Ovary (tissue), 9 donors: ENCODE data around the gene AOAH. TPM values are rescaled to one million over a fixed set of nuclear protein-coding genes. Genes with fewer than 3 reads are reported as not detected.

Experiments
- DNase-seq, 5 donors: peaks; one replicate each; pipeline ENCODE4 v3.0.0-alpha.2; 2019 to 2020
- H3K27ac ChIP-seq, 2 donors: fragments of 200-600 bp; one replicate each; pipeline versions ENCODE4 v1.5.1 to v1.8.0; 2019 to 2022
- H3K27me3 ChIP-seq: fragments of 200-600 bp; one replicate; pipeline ENCODE4 v1.8.0; 2022
- H3K36me3 ChIP-seq: fragments of 200-600 bp; sonication (generic); one replicate; pipeline ENCODE4 v1.5.1; 2019
- H3K4me1 ChIP-seq: one replicate; pipeline ENCODE4 v1.8.1; 2013; ENCODE audit warnings: mild to moderate bottlenecking, moderate library complexity; ENCODE audit not compliant: insufficient read depth
- H3K4me3 ChIP-seq: fragments of 200-600 bp; sonication (generic); one replicate; pipeline ENCODE4 v1.5.1; 2017
- H3K9me3 ChIP-seq, 2 donors: fragments of 200-600 bp in 1 of 2; sonication (generic) in 1 of 2; one replicate each; pipeline versions ENCODE4 v1.5.1 to v1.8.1; 2013 to 2019; ENCODE audit warnings: mild to moderate bottlenecking in 1 of 2, moderate library complexity in 1 of 2
- CTCF ChIP-seq, 3 donors: fragments of 450-650 bp in 2 of 3; fragments of 200-600 bp in 1 of 3; IDR thresholded peaks; one replicate each; pipeline versions ENCODE4 v1.5.1 to v1.8.0; 2016 to 2022; ENCODE audit warnings: antibody characterized with exemption in 3 of 3, mild to moderate bottlenecking in 1 of 3
- EP300 ChIP-seq: sonication (generic); formaldehyde crosslinking; IDR thresholded peaks from one replicate; pipeline ENCODE4 v1.6.1; 2017; ENCODE audit warnings: antibody characterized with exemption
- POLR2A ChIP-seq: fragments of 450-650 bp; IDR thresholded peaks from one replicate; pipeline ENCODE4 v1.6.1; 2017; ENCODE audit warnings: antibody characterized with exemption, mild to moderate bottlenecking, moderate library complexity
- WGBS, 3 donors: extraction: QIAGEN DNeasy Blood & Tissue Kit in 1 of 3; methylation state at CpG; one replicate each; pipeline versions ENCODE4 v1.1.5 to v1.1.7; 2013 to 2017; 5-methylcytosine and 5-hydroxymethylcytosine counted together
- intact Hi-C, 4 donors: fragments of 100-400 bp; cut with DNase I; formaldehyde crosslinking; loops; one replicate each; pipeline versions ENCODE4 v1.11.0 to v1.15.1; 2022 to 2023
- polyA plus RNA-seq, 2 donors: library from polyadenylated mRNA; stranded (reverse); fragments of 200-250 nt in 1 of 2; fragments of 350-450 nt in 1 of 2; fragmentation: Illumina TruSeq in 1 of 2; extraction: RNeasy Lipid Tissue Mini Kit (QIAGEN cat#74804) in 1 of 2; gene quantifications; one replicate each; pipeline ENCODE4 v1.2.3, GENCODE V29; 2013 to 2014
- total RNA-seq, 7 donors: library from RNA; depleted of rRNA in 2 of 7; stranded (reverse); fragments of >200 nt in 2 of 7; fragmentation: NEBNext Ultra II Directional in 3 of 7; extraction: Animal tissue kit (Norgen Biotek cat#: 25700) in 3 of 7; gene quantifications; one replicate each; pipeline versions ENCODE4 v1.1.0 to v1.2.4, GENCODE V29; 2016 to 2023
- donor health status: DM: no; HTN: no; CAD: no; lungs with moderate emphysema.
- donor health status: DM: no; HTN: no; CAD: no.
- donor health status: Bipolar disorder and iron deficiency.
- donor health status: DM: yes; HTN: yes; CAD: no.
- donor health status: DM: no; HTN: no; CAD: no.
- donor health status: DM: yes; HTN: yes; CAD: no.

The AOAH gene
- total and polyA plus RNA-seq, 9 donors, result 0.83 to 14.0 (median 4.8) TPM

- no peak overlapping the region for H3K4me3 ChIP-seq
- no peak for DNase-seq
- no peaks in the 10 kb centered on the region for H3K36me3 ChIP-seq
- H3K4me1 ChIP-seq, result no peaks in the 10 kb centered on the region
- H3K27ac ChIP-seq, result no peak overlapping the region
- WGBS, 3 donors, result 86 to 93% (median 92%) methylated on average over 1 of the region's 1 CpG
- TF ChIP-seq POLR2A (no peak), CTCF (IDR thresholded peaks at IDR 0.05) (no peak)
- H3K9me3 ChIP-seq, result no peaks in the 10 kb centered on the region
- intact Hi-C loops, result no loop called here
- no peaks in the 10 kb centered on the region for H3K27me3 ChIP-seq
Measured at GRCh38 chr7:36758879-36759278, 34.6 kb upstream of the AOAH start.

- DNase-seq, result no peak
- no peak overlapping the region for H3K4me3 ChIP-seq
- intact Hi-C loops, result no loop called here
- H3K36me3 ChIP-seq, result no peaks in the 10 kb centered on the region
- no peak overlapping the region for H3K27ac ChIP-seq
- H3K27me3 ChIP-seq, result no peaks in the 10 kb centered on the region
- 80 to 87% (median 83%) methylated on average over 8 of the region's 8 CpGs for WGBS, 3 donors
- no peaks in the 10 kb centered on the region for H3K4me1 ChIP-seq
- H3K9me3 ChIP-seq, result no peaks in the 10 kb centered on the region
- no peak for TF ChIP-seq POLR2A
- TF ChIP-seq CTCF (IDR thresholded peaks at IDR 0.05), result no peak
- no peak for TF ChIP-seq EP300
Measured at GRCh38 chr7:36755484-36755883, 31.2 kb upstream of the AOAH start.

- H3K4me3 ChIP-seq, result no peak overlapping the region
- H3K9me3 ChIP-seq, result no peaks in the 10 kb centered on the region
- TF ChIP-seq CTCF (IDR thresholded peaks at IDR 0.05) (no peak), POLR2A (no peak), EP300 (no peak)
- H3K27me3 ChIP-seq, result no peaks in the 10 kb centered on the region
- H3K27ac ChIP-seq, result no peak overlapping the region
- no peaks in the 10 kb centered on the region for H3K36me3 ChIP-seq
- intact Hi-C loops, result no loop called here
- H3K4me1 ChIP-seq, result no peaks in the 10 kb centered on the region
- no peak for DNase-seq
- WGBS, 3 donors, result 63 to 68% (median 67%) methylated on average over 2 of the region's 2 CpGs
Measured at GRCh38 chr7:36752026-36752711, 27.9 kb upstream of the AOAH start.

GRCh38 chr7:36750451-36750850 lies 26.2 kb upstream of the AOAH start:
- no peaks in the 10 kb centered on the region for H3K27me3 ChIP-seq
- no peaks in the 10 kb centered on the region for H3K9me3 ChIP-seq
- no peak for TF ChIP-seq POLR2A
- no peak for TF ChIP-seq EP300
- TF ChIP-seq CTCF (IDR thresholded peaks at IDR 0.05), result no peak
- no peak overlapping the region for H3K4me3 ChIP-seq
- H3K4me1 ChIP-seq, result no peaks in the 10 kb centered on the region
- no peak overlapping the region for H3K27ac ChIP-seq
- H3K36me3 ChIP-seq, result no peaks in the 10 kb centered on the region
- 73 to 81% (median 80%) methylated on average over 5 of the region's 5 CpGs for WGBS, 3 donors
- intact Hi-C loops, result no loop called here
- DNase-seq, result no peak
